ENCODE data around the gene SP5. TPM values are rescaled to one million over a fixed set of nuclear protein-coding genes. Genes with fewer than 3 reads are reported as not detected.

SP5 gene
- polyA plus RNA-seq, 1 of the 3 experiments (the other 2 are of a cell fraction): not detected

- no peak for DNase-seq
- H3K27me3 ChIP-seq (ENCODE audit: insufficient read depth): 0 out of 2 replicates have a peak, but pooled peaks cover 9% of the 10 kb centered on the region
- 71% methylated on average over 2 of the region's 2 CpGs for WGBS (ENCODE audit: low lambda C conversion rate)
- POLR2A ChIA-PET: no interaction called here
- no peaks in the 10 kb centered on the region for H4K20me1 ChIP-seq (ENCODE audit: insufficient read depth)
- no peaks in the 10 kb centered on the region for H3K4me1 ChIP-seq (ENCODE audit: control insufficient read depth in 1 of 2, insufficient read depth in 2 of 2, low read depth in 1 of 2, low read length in 1 of 2)
- no peaks in the 10 kb centered on the region for H3K79me2 ChIP-seq (ENCODE audit: insufficient read depth)
- TF ChIP-seq ZBTB33 (IDR thresholded peaks at IDR 0.05; ENCODE audit: borderline replicate concordance, low read depth): no peak
- no peak for TF ChIP-seq TCF12 (IDR thresholded peaks at IDR 0.05)
- TF ChIP-seq SMC3 (IDR thresholded peaks at IDR 0.05; ENCODE audit: low read depth, low read length): no peak
- TF ChIP-seq FOXJ3 (CRISPR knock-in tag; IDR thresholded peaks at IDR 0.05): no peak
- no peak for TF ChIP-seq EZH2phosphoT487 (IDR thresholded peaks at IDR 0.05; ENCODE audit: borderline replicate concordance, low read depth)
- TF ChIP-seq MAX (IDR thresholded peaks at IDR 0.05; ENCODE audit: low read depth): no peak
- TF ChIP-seq MEF2A (IDR thresholded peaks at IDR 0.05; ENCODE audit: borderline replicate concordance, low read depth): no peak
- no peak for TF ChIP-seq RAD21 (IDR thresholded peaks at IDR 0.05; ENCODE audit: low read length)
- no peak for TF ChIP-seq YY1 (IDR thresholded peaks at IDR 0.05; ENCODE audit: low read depth)
- no peak overlapping the region for H2AFZ ChIP-seq (ENCODE audit: low read depth)
- no peak overlapping the region for H3K27ac ChIP-seq (ENCODE audit: low read depth in 2 of 2, low read length in 1 of 2)
- no peak overlapping the region for H3K4me2 ChIP-seq
- no peak overlapping the region for H3K4me3 ChIP-seq (ENCODE audit: low read depth in 2 of 2, low read length in 1 of 2)
- CTCF ChIA-PET: interaction anchor here (1.5 kb wide), 1 partner anchor 51 kb away, joined by 5 read pairs; the partner anchor contains the start of gene GAD1
- no peaks in the 10 kb centered on the region for H3K9me2 ChIP-seq
- H3F3A ChIP-seq (replicated peaks; ENCODE audit: insufficient read depth): no peaks in the 10 kb centered on the region
- H3K36me3 ChIP-seq (replicated peaks in 1 of 2; ENCODE audit: control insufficient read depth in 1 of 2, insufficient read depth in 2 of 2, low read length in 1 of 2): no peaks in the 10 kb centered on the region
- H3K9ac ChIP-seq: no peak overlapping the region
- no peaks in the 10 kb centered on the region for H3K9me3 ChIP-seq
Measured at GRCh38 chr2:170764880-170765261, 49.7 kb downstream of the SP5 start.

GRCh38 chr2:170766693-170767092, 51.6 kb downstream of the SP5 start:
- TF ChIP-seq EZH2phosphoT487 (IDR thresholded peaks at IDR 0.05; ENCODE audit: borderline replicate concordance, low read depth): no peak
- TF ChIP-seq REST (IDR thresholded peaks at IDR 0.05; ENCODE audit: low read depth, low read length): no peak
- TF ChIP-seq NFIC (IDR thresholded peaks at IDR 0.05; ENCODE audit: borderline replicate concordance): no peak
- no peak for TF ChIP-seq JUND (IDR thresholded peaks at IDR 0.05)
- Histone ChIP-seq H2AFZ (ENCODE audit: low read depth) (no peak overlapping the region), H4K20me1 (ENCODE audit: insufficient read depth) (no peaks in the 10 kb centered on the region), H3K27me3 (ENCODE audit: insufficient read depth) (peaks cover 22% of the 10 kb centered on the region), H3K9ac (no peak overlapping the region), H3K9me3 (no peaks in the 10 kb centered on the region), H3K4me2 (no peak overlapping the region), H3K4me3 (ENCODE audit: low read depth in 2 of 2, low read length in 1 of 2) (no peak overlapping the region), H3K4me1 (ENCODE audit: control insufficient read depth in 1 of 2, insufficient read depth in 2 of 2, low read depth in 1 of 2, low read length in 1 of 2) (peaks cover 0 to 11% of the 10 kb centered on the region in 2 experiments; a peak in 1 of 4 replicates), H3F3A (replicated peaks; ENCODE audit: insufficient read depth) (peaks cover 5% of the 10 kb centered on the region), H3K27ac (ENCODE audit: low read depth in 2 of 2, low read length in 1 of 2) (no peak overlapping the region), H3K79me2 (ENCODE audit: insufficient read depth) (no peaks in the 10 kb centered on the region), H3K9me2 (no peaks in the 10 kb centered on the region), H3K36me3 (replicated peaks in 1 of 2; ENCODE audit: control insufficient read depth in 1 of 2, insufficient read depth in 2 of 2, low read length in 1 of 2) (no peaks in the 10 kb centered on the region)
- WGBS (ENCODE audit: low lambda C conversion rate): 58% methylated on average over 4 of the region's 4 CpGs
- no peak for DNase-seq
- POLR2A ChIA-PET: no interaction called here
- CTCF ChIA-PET: no interaction called here

Small RNA genes within 50 kb of the gene (small RNA-seq; reads per million reads assigned to genes)
- 0 reads per million in 7 experiments for gene RF02271

Other genes with a start within 250 kb of the SP5 start
- not detected in 2 replicates for gene ERICH2, start 55.0 kb downstream of the SP5 start, polyA plus RNA-seq (2012; rRNA removed)
- gene GAD1, start 101.5 kb downstream of the SP5 start, polyA plus RNA-seq (2012; rRNA removed): 0.20 and 0.63 TPM in 2 replicates
- 127 and 148 TPM in 2 replicates for gene GORASP2, start 213.9 kb downstream of the SP5 start, polyA plus RNA-seq (2012; rRNA removed)

All from SK-N-SH (cell line).